CD4-positive, CD25-positive, alpha-beta regulatory T cell (primary cell): ENCODE results near the gene NHLRC1. TPM values are rescaled to one million over a fixed set of nuclear protein-coding genes. Genes with fewer than 3 reads are reported as not detected.

ENCODE experiments used
- ATAC-seq, 2 donors: fragments of 150-1000 bp; cut with Tn5 transposase; one replicate each; pipeline ENCODE4 v1.10.0; 2021; ENCODE audit warnings: low read depth in 2 of 2, moderate number of reproducible peaks in 2 of 2, moderate library complexity in 1 of 2
- DNase-seq, 3 donors: peaks; one replicate each; pipeline versions ENCODE4 v3.0.0 to v3.0.0-alpha.2; 2012 to 2022; ENCODE audit warnings: mixed read lengths in 1 of 3
- H3K27ac ChIP-seq: one replicate; pipeline ENCODE4 v1.7.0; 2013; ENCODE audit warnings: mild to moderate bottlenecking, low read length; ENCODE audit not compliant: insufficient read depth, poor library complexity, severe bottlenecking
- H3K27me3 ChIP-seq: one replicate; pipeline ENCODE4 v1.7.0; 2013; ENCODE audit warnings: low read length; ENCODE audit not compliant: control insufficient read depth, insufficient read depth
- H3K36me3 ChIP-seq: one replicate; pipeline ENCODE4 v1.7.0; 2013; ENCODE audit warnings: mild to moderate bottlenecking, low read length, moderate library complexity; ENCODE audit not compliant: control insufficient read depth, insufficient read depth
- H3K4me1 ChIP-seq: 2 replicates; pipeline ENCODE4 v1.7.0; 2013; ENCODE audit warnings: mild to moderate bottlenecking, low read length; ENCODE audit not compliant: insufficient read depth, control insufficient read depth, poor library complexity, severe bottlenecking
- H3K4me3 ChIP-seq: one replicate; pipeline ENCODE4 v1.7.0; 2013; ENCODE audit warnings: low read depth, mild to moderate bottlenecking, low read length, moderate library complexity
- H3K9me3 ChIP-seq, 2 experiments: 1 replicate in 1 of 2; 2 replicates in 1 of 2; pipeline ENCODE4 v1.7.0; 2013; ENCODE audit warnings: low read length in 2 of 2, mild to moderate bottlenecking in 1 of 2, moderate library complexity in 1 of 2; ENCODE audit not compliant: control insufficient read depth in 2 of 2
- H3K27ac Mint-ChIP-seq, 3 donors: one replicate each; pipeline ENCODE4 v1.8.0; 2020 to 2022; ENCODE audit warnings: mild to moderate bottlenecking in 3 of 3, mixed read lengths in 3 of 3, moderate library complexity in 2 of 3
- H3K27me3 Mint-ChIP-seq: one replicate; pipeline ENCODE4 v1.8.0; 2022; ENCODE audit warnings: mild to moderate bottlenecking, mixed read lengths
- H3K36me3 Mint-ChIP-seq: one replicate; pipeline ENCODE4 v1.8.0; 2020; ENCODE audit warnings: mixed read lengths
- H3K4me1 Mint-ChIP-seq, 4 donors: one replicate each; pipeline ENCODE4 v1.8.0; 2020 to 2022; ENCODE audit warnings: mixed read lengths in 4 of 4, mild to moderate bottlenecking in 1 of 4
- H3K4me3 Mint-ChIP-seq, 4 donors: one replicate each; pipeline ENCODE4 v1.8.0; 2020 to 2022; ENCODE audit warnings: mild to moderate bottlenecking in 4 of 4, mixed read lengths in 4 of 4, moderate library complexity in 3 of 4
- H3K9me3 Mint-ChIP-seq, 7 donors: one replicate each; pipeline ENCODE4 v1.8.0; 2020 to 2022; ENCODE audit warnings: mixed read lengths in 7 of 7, mild to moderate bottlenecking in 3 of 7, moderate library complexity in 2 of 7
- polyA plus RNA-seq, 4 donors: library from polyadenylated mRNA; unstranded; fragments of 300-500 nt; fragmentation: Illumina TruSeq; gene quantifications; one replicate each; pipeline ENCODE4 v1.2.3, GENCODE V29; 2021
- total RNA-seq: library from RNA; stranded (reverse); gene quantifications from one replicate; pipeline ENCODE4 v1.2.3, GENCODE V29; 2022

Gene NHLRC1
- total and polyA plus RNA-seq, 5 donors from 2014 or later: 0.67 to 2.3 (median 1.9) TPM

DNA sequence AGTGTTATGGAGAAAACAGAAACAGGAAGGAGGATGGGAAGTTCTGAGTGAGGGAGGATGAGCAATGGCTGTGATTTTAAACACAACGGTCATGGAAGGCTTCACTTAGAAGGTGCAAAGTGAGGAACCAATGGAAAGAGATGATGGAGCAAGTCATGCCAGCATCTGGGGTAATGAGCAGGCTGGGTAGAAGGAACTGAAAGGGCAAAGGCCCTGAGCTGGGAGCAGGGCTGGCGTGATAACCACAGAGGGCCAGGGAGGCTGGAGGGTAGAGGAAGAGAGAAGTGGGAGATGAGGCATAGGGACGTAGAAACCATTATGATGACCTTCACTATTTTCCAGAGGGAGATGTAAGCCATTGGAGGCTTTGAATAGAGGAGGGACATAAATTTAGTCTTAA, 43.6 kb downstream of the NHLRC1 start:
- Histone ChIP-seq H3K4me1 (no peaks in the 10 kb centered on the region), H3K9me3 (peaks cover 3 to 5% of the 10 kb centered on the region in 2 experiments), H3K36me3 (no peaks in the 10 kb centered on the region), H3K27me3 (no peaks in the 10 kb centered on the region), H3K27ac (no peak overlapping the region), H3K4me3 (no peak overlapping the region)
- peaks cover 0 to 19% (median 0%) of the 10 kb centered on the region in 7 donors for H3K9me3 Mint-ChIP-seq
- H3K4me3 Mint-ChIP-seq: no peak overlapping the region
- H3K27me3 Mint-ChIP-seq: peaks cover 10% of the 10 kb centered on the region
- no peak for ATAC-seq
- no peaks in the 10 kb centered on the region for H3K4me1 Mint-ChIP-seq
- no peaks in the 10 kb centered on the region for H3K36me3 Mint-ChIP-seq
- no peak for DNase-seq
- H3K27ac Mint-ChIP-seq: no peak overlapping the region

- Histone ChIP-seq H3K9me3 (peaks cover 3 to 5% of the 10 kb centered on the region in 2 experiments), H3K4me3 (no peak overlapping the region), H3K36me3 (no peaks in the 10 kb centered on the region), H3K27me3 (no peaks in the 10 kb centered on the region), H3K27ac (no peak overlapping the region), H3K4me1 (no peaks in the 10 kb centered on the region)
- H3K27ac Mint-ChIP-seq: no peak overlapping the region
- H3K27me3 Mint-ChIP-seq: peaks cover 14% of the 10 kb centered on the region
- H3K4me1 Mint-ChIP-seq: no peaks in the 10 kb centered on the region
- peaks cover 0 to 24% (median 2%) of the 10 kb centered on the region in 7 donors for H3K9me3 Mint-ChIP-seq
- ATAC-seq: no peak
- no peak overlapping the region for H3K4me3 Mint-ChIP-seq
- no peak for DNase-seq
- no peaks in the 10 kb centered on the region for H3K36me3 Mint-ChIP-seq
These were observed 46.2 kb downstream of the NHLRC1 start for GRCh38 chr6:18076231-18076630.

DNA sequence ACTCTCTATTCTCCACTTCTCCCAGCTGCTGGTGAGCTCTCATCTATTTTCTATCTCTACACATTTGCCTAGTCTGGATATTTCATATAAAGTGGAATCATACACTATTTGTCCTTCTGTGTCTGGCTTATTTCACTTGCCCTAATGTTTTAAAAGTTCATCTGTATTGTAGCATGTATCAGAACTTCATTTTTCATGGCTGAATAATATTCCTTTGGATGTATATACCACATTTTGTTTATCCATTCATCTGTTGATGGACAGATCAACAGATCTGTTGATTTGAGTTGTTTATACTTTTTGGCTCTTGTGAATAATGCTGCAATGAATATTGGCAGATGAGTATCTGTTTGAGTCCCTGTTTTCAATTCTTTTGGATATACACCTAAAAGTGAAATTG, 49.6 kb downstream of the NHLRC1 start:
- no peak overlapping the region for H3K4me3 ChIP-seq
- H3K27ac ChIP-seq: no peak overlapping the region
- no peak overlapping the region for H3K27ac Mint-ChIP-seq
- peaks cover 3 to 5% of the 10 kb centered on the region in 2 experiments for H3K9me3 ChIP-seq
- H3K27me3 ChIP-seq: no peaks in the 10 kb centered on the region
- H3K27me3 Mint-ChIP-seq: peaks cover 14% of the 10 kb centered on the region
- H3K9me3 Mint-ChIP-seq: peaks cover 0 to 24% (median 0%) of the 10 kb centered on the region in 7 donors
- H3K4me1 Mint-ChIP-seq: no peaks in the 10 kb centered on the region
- H3K4me3 Mint-ChIP-seq: no peak overlapping the region
- ATAC-seq: no peak
- no peaks in the 10 kb centered on the region for H3K36me3 Mint-ChIP-seq
- H3K36me3 ChIP-seq: no peaks in the 10 kb centered on the region
- no peaks in the 10 kb centered on the region for H3K4me1 ChIP-seq
- DNase-seq: no peak

DNA sequence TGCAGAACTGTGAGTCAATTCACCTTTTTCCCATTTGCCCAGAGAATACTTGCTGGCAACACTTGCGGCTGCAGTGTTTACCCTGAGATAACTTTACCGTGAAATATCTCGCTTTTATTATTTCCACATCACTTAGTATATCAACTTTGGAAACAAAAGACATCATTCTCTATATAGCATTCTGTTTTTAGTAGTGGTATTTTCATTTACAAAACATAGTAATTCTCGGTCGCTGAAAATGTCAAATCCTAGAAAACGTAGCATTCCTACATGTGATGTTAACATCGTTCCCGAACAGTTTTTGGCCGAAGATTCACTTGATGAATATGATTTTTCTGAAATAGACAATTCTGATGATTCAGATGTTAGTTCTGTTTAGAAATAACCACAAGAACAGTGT, 52.0 kb downstream of the NHLRC1 start:
- no peaks in the 10 kb centered on the region for H3K36me3 ChIP-seq
- peaks cover 3 to 5% of the 10 kb centered on the region in 2 experiments for H3K9me3 ChIP-seq
- no peaks in the 10 kb centered on the region for H3K36me3 Mint-ChIP-seq
- H3K9me3 Mint-ChIP-seq: peaks cover 0 to 15% (median 0%) of the 10 kb centered on the region in 7 donors
- no peaks in the 10 kb centered on the region for H3K4me1 ChIP-seq
- DNase-seq: no peak
- H3K4me3 Mint-ChIP-seq: no peak overlapping the region
- H3K27ac ChIP-seq: no peak overlapping the region
- ATAC-seq: no peak
- H3K4me1 Mint-ChIP-seq: no peaks in the 10 kb centered on the region
- H3K4me3 ChIP-seq: no peak overlapping the region
- H3K27me3 Mint-ChIP-seq: peaks cover 10% of the 10 kb centered on the region
- no peak overlapping the region for H3K27ac Mint-ChIP-seq
- H3K27me3 ChIP-seq: no peaks in the 10 kb centered on the region

Other genes with a start within 250 kb of the NHLRC1 start
- 0.49 TPM for gene KIF13A, start 135.0 kb downstream of the NHLRC1 start, total RNA-seq
- not detected for gene KIF13A, start 135.0 kb downstream of the NHLRC1 start, polyA plus RNA-seq
- 8.3 TPM for gene TPMT, start 32.4 kb upstream of the NHLRC1 start, total RNA-seq
- 10 to 100 TPM; 13.0 to 19.4 (median 15.1) TPM for gene TPMT, start 32.4 kb upstream of the NHLRC1 start, polyA plus RNA-seq
- 13.1 TPM for gene KDM1B, start 32.7 kb upstream of the NHLRC1 start, total RNA-seq
- 1 to 10 TPM in 3 of 4 donors, under 1 TPM in 1; 0.94 to 3.2 (median 2.2) TPM for gene KDM1B, start 32.7 kb upstream of the NHLRC1 start, polyA plus RNA-seq
- gene DEK, start 141.9 kb upstream of the NHLRC1 start, total RNA-seq: 75.3 TPM
- 10 to 100 TPM; 34.9 to 73.1 (median 66.9) TPM for gene DEK, start 141.9 kb upstream of the NHLRC1 start, polyA plus RNA-seq